ENCODE data around the gene OR2A12. TPM values are rescaled to one million over a fixed set of nuclear protein-coding genes. Genes with fewer than 3 reads are reported as not detected.

Gene OR2A12
- total RNA-seq, 1 donor from 2014 or later = not detected

- H3K4me1 Mint-ChIP-seq = peaks cover 13% of the 10 kb centered on the region
- H3K27me3 Mint-ChIP-seq (ENCODE audit: low read depth) = peaks cover 5% of the 10 kb centered on the region
- DNase-seq (ENCODE audit: low spot score in 2 of 2, unreplicated experiment in 2 of 2) = no peak
- TF ChIP-seq, protein P1, sequence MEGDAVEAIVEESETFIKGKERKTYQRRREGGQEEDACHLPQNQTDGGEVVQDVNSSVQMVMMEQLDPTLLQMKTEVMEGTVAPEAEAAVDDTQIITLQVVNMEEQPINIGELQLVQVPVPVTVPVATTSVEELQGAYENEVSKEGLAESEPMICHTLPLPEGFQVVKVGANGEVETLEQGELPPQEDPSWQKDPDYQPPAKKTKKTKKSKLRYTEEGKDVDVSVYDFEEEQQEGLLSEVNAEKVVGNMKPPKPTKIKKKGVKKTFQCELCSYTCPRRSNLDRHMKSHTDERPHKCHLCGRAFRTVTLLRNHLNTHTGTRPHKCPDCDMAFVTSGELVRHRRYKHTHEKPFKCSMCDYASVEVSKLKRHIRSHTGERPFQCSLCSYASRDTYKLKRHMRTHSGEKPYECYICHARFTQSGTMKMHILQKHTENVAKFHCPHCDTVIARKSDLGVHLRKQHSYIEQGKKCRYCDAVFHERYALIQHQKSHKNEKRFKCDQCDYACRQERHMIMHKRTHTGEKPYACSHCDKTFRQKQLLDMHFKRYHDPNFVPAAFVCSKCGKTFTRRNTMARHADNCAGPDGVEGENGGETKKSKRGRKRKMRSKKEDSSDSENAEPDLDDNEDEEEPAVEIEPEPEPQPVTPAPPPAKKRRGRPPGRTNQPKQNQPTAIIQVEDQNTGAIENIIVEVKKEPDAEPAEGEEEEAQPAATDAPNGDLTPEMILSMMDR (IDR thresholded peaks at IDR 0.05; ENCODE audit: unreplicated experiment) = no peak
- peaks cover 4% of the 10 kb centered on the region for H3K9me3 Mint-ChIP-seq
- H3K27ac Mint-ChIP-seq = no peak overlapping the region
- H3K4me3 Mint-ChIP-seq = no peak overlapping the region
- no peaks in the 10 kb centered on the region for H3K36me3 Mint-ChIP-seq
These were observed 14.5 kb downstream of the OR2A12 start for GRCh38 chr7:144100607-144101006.

- Mint-ChIP-seq H3K4me1 (peaks cover 13% of the 10 kb centered on the region), H3K36me3 (no peaks in the 10 kb centered on the region), H3K27ac (no peak overlapping the region), H3K27me3 (ENCODE audit: low read depth) (peaks cover 10% of the 10 kb centered on the region), H3K9me3 (peaks cover 4% of the 10 kb centered on the region), H3K4me3 (no peak overlapping the region)
- no peak for DNase-seq (ENCODE audit: low spot score in 2 of 2, unreplicated experiment in 2 of 2)
- TF ChIP-seq, protein P1 (IDR thresholded peaks at IDR 0.05; ENCODE audit: unreplicated experiment) = no peak
These were observed 16.0 kb downstream of the OR2A12 start for GRCh38 chr7:144102041-144102440.

GRCh38 chr7:144105211-144105610 is 19.1 kb downstream of the OR2A12 start:
- Mint-ChIP-seq H3K27me3 (ENCODE audit: low read depth) (peaks cover 10% of the 10 kb centered on the region), H3K27ac (no peak overlapping the region), H3K9me3 (no peaks in the 10 kb centered on the region), H3K4me3 (no peak overlapping the region), H3K4me1 (peaks cover 13% of the 10 kb centered on the region), H3K36me3 (no peaks in the 10 kb centered on the region)
- DNase-seq (ENCODE audit: low spot score in 2 of 2, unreplicated experiment in 2 of 2) = no peak
- TF ChIP-seq, protein P1 (IDR thresholded peaks at IDR 0.05; ENCODE audit: unreplicated experiment) = no peak

- no peak within 1 kb of the TSS for H3K27ac Mint-ChIP-seq
- no peak within 1 kb of the TSS for H3K4me3 Mint-ChIP-seq
- TF ChIP-seq, protein P1 (IDR thresholded peaks at IDR 0.05; ENCODE audit: unreplicated experiment) = no peak
- no peak for DNase-seq (ENCODE audit: low spot score in 2 of 2, unreplicated experiment in 2 of 2)
- H3K36me3 Mint-ChIP-seq = no peaks in the 10 kb centered on the region
- no peaks in the 10 kb centered on the region for H3K4me1 Mint-ChIP-seq
- H3K9me3 Mint-ChIP-seq = no peaks in the 10 kb centered on the region
- peaks cover 13% of the 10 kb centered on the region for H3K27me3 Mint-ChIP-seq (ENCODE audit: low read depth)
These were observed 23.2 kb downstream of the OR2A12 start, which contains the start of gene OR2A2 for GRCh38 chr7:144109283-144109682. Gene OR2A2 (plus strand): TSS chr7:144109583. CDS start chr7:144109583, 0 bp downstream.

- TF ChIP-seq, protein P1 (IDR thresholded peaks at IDR 0.05; ENCODE audit: unreplicated experiment) = no peak
- no peak overlapping the region for H3K4me3 Mint-ChIP-seq
- no peak overlapping the region for H3K27ac Mint-ChIP-seq
- no peak for DNase-seq (ENCODE audit: low spot score in 2 of 2, unreplicated experiment in 2 of 2)
- H3K4me1 Mint-ChIP-seq = no peaks in the 10 kb centered on the region
- no peaks in the 10 kb centered on the region for H3K9me3 Mint-ChIP-seq
- no peaks in the 10 kb centered on the region for H3K36me3 Mint-ChIP-seq
- H3K27me3 Mint-ChIP-seq (ENCODE audit: low read depth) = peaks cover 10% of the 10 kb centered on the region
These were observed 24.2 kb downstream of the OR2A12 start for GRCh38 chr7:144110272-144110671.

DNA sequence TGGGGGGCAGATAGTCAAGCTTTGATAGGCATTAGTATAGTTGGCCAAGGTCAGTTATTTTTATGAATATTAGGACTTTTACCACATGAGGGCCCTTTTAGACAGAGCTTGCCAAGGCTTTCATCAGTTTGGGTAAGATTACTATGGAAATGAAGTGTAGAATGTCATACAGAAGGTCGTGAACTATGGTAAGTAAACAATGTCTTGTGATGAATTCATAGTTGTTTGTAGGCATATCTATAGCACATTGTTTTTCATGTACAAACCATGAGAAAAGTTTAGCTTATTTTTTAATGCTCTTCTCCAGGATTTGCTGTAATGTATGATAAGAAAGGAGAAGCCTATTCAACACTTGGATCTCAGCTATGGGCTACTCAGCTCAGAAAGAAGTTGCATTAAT is 27.6 kb downstream of the OR2A12 start:
- no peak for DNase-seq (ENCODE audit: low spot score in 2 of 2, unreplicated experiment in 2 of 2)
- TF ChIP-seq, protein P1 (IDR thresholded peaks at IDR 0.05; ENCODE audit: unreplicated experiment) = no peak
- Mint-ChIP-seq H3K4me1 (no peaks in the 10 kb centered on the region), H3K27ac (no peak overlapping the region), H3K4me3 (no peak overlapping the region), H3K27me3 (ENCODE audit: low read depth) (peaks cover 4% of the 10 kb centered on the region), H3K9me3 (peaks cover 2% of the 10 kb centered on the region), H3K36me3 (no peaks in the 10 kb centered on the region)

All from mesothelial cell of epicardium (in vitro differentiated cells).